Liver (tissue), 3 donors: Measurements from ENCODE around the gene FGF14.

Experiments
- ATF3 ChIP-seq: IDR thresholded peaks from 2 replicates; pipeline ENCODE4 v1.6.1; 2016; ENCODE audit warnings: antibody characterized with exemption
- FOXA1 ChIP-seq: IDR thresholded peaks from 2 replicates; pipeline ENCODE4 v1.6.1; 2016; ENCODE audit warnings: antibody characterized with exemption
- RAD21 ChIP-seq, 2 donors: IDR thresholded peaks; 2 replicates each; pipeline ENCODE4 v1.6.1; 2016; ENCODE audit warnings: antibody characterized with exemption in 2 of 2, mild to moderate bottlenecking in 2 of 2
- RXRA ChIP-seq, 2 donors: IDR thresholded peaks; 2 replicates each; pipeline ENCODE4 v1.6.1; 2017 to 2018; ENCODE audit warnings: antibody characterized with exemption in 2 of 2, mild to moderate bottlenecking in 1 of 2
- TAF1 ChIP-seq: conservative IDR thresholded peaks from 2 replicates; pipeline ENCODE4 v1.6.1; 2016; ENCODE audit warnings: antibody characterized with exemption, mild to moderate bottlenecking
- TF ChIP-seq, protein P1 (sequence below): fragments of 150-350 bp; IDR thresholded peaks from 2 replicates; pipeline ENCODE4 v1.5.1; 2017; ENCODE audit warnings: improper control_type of control experiment, low read depth, low read length; ENCODE audit not compliant: missing input control
- TF ChIP-seq, protein P2 (sequence below): IDR thresholded peaks from 2 replicates; pipeline ENCODE4 v1.6.1; 2016; ENCODE audit warnings: antibody characterized with exemption, mild to moderate bottlenecking
- TF ChIP-seq, protein P3 (sequence below): IDR thresholded peaks from 2 replicates; pipeline ENCODE4 v1.6.1; 2016; ENCODE audit warnings: antibody characterized with exemption
- donor health status: healthy.
- donor health status: healthy.

DNA sequence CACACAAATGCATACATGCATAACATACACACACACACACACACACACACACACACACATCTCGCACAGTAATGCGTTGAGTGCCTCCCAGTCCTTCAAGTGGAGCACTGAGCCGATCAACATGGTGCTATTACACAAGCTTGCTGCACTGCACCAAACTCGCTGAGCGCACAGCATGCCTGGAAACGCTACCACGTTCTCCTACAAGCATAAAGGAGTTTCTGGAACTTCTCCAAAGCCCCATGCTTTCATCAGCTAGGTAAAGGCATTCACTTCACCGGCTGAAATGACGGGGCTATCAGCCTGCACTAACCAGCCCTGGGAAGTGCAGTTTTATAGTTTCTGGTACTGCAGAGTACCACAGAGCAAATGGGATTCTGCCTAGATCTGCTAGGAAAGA, 92.7 kb downstream of the FGF14 start:
- TF ChIP-seq FOXA1: no peak
- TF ChIP-seq, protein P1, sequence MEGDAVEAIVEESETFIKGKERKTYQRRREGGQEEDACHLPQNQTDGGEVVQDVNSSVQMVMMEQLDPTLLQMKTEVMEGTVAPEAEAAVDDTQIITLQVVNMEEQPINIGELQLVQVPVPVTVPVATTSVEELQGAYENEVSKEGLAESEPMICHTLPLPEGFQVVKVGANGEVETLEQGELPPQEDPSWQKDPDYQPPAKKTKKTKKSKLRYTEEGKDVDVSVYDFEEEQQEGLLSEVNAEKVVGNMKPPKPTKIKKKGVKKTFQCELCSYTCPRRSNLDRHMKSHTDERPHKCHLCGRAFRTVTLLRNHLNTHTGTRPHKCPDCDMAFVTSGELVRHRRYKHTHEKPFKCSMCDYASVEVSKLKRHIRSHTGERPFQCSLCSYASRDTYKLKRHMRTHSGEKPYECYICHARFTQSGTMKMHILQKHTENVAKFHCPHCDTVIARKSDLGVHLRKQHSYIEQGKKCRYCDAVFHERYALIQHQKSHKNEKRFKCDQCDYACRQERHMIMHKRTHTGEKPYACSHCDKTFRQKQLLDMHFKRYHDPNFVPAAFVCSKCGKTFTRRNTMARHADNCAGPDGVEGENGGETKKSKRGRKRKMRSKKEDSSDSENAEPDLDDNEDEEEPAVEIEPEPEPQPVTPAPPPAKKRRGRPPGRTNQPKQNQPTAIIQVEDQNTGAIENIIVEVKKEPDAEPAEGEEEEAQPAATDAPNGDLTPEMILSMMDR: no peak
- TF ChIP-seq, protein P2, sequence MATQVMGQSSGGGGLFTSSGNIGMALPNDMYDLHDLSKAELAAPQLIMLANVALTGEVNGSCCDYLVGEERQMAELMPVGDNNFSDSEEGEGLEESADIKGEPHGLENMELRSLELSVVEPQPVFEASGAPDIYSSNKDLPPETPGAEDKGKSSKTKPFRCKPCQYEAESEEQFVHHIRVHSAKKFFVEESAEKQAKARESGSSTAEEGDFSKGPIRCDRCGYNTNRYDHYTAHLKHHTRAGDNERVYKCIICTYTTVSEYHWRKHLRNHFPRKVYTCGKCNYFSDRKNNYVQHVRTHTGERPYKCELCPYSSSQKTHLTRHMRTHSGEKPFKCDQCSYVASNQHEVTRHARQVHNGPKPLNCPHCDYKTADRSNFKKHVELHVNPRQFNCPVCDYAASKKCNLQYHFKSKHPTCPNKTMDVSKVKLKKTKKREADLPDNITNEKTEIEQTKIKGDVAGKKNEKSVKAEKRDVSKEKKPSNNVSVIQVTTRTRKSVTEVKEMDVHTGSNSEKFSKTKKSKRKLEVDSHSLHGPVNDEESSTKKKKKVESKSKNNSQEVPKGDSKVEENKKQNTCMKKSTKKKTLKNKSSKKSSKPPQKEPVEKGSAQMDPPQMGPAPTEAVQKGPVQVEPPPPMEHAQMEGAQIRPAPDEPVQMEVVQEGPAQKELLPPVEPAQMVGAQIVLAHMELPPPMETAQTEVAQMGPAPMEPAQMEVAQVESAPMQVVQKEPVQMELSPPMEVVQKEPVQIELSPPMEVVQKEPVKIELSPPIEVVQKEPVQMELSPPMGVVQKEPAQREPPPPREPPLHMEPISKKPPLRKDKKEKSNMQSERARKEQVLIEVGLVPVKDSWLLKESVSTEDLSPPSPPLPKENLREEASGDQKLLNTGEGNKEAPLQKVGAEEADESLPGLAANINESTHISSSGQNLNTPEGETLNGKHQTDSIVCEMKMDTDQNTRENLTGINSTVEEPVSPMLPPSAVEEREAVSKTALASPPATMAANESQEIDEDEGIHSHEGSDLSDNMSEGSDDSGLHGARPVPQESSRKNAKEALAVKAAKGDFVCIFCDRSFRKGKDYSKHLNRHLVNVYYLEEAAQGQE: no peak
- no peak for TF ChIP-seq ATF3
- TF ChIP-seq RXRA (IDR thresholded peaks at IDR 0.05): no peak
- no peak for TF ChIP-seq TAF1
- no peak for TF ChIP-seq RAD21 (IDR thresholded peaks at IDR 0.05)
- TF ChIP-seq, protein P3, sequence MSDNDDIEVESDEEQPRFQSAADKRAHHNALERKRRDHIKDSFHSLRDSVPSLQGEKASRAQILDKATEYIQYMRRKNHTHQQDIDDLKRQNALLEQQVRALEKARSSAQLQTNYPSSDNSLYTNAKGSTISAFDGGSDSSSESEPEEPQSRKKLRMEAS: no peak
